NK-92 treated with Interleukin-12 subunit alpha and Interleukin-12 subunit beta, amount 100 ng/mL, for 24 hours (cell line): ENCODE results near the gene RAPGEF3.

Source experiments
- DNase-seq: peaks from one replicate; lab custom pipeline; 2025; lab: John Stamatoyannopoulos, UW

Gene RAPGEF3

DNA sequence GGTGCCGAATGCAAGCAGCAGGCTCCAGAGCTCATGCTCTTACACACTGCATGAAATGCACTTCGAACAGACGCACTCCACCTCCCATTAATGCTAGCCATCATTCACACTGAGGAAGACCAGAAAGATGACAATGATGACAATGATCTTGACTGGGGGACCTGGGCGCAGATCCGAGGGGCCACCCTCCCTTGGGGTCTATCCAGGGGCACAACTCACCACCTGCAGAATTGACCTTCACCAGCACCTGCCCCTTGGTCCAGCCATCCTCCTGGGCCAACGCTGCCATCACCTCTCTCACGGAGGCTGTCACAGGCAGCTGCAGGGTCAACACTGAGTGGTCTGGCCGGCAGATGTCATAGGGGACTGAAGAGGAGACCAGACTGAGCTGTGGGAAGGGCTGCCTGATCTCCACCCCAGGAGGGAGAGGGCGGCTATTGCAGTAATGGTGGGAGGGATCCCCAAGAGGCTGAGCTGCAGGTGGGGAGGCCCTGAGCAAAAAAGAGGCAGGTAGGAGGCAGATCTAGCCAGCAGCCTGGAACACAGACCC, 15.3 kb downstream of the RAPGEF3 start:
- no peak for DNase-seq

GRCh38 chr12:47742253-47742825, 16.3 kb downstream of the RAPGEF3 start:
- peak; percentile 49 for DNase-seq

DNA sequence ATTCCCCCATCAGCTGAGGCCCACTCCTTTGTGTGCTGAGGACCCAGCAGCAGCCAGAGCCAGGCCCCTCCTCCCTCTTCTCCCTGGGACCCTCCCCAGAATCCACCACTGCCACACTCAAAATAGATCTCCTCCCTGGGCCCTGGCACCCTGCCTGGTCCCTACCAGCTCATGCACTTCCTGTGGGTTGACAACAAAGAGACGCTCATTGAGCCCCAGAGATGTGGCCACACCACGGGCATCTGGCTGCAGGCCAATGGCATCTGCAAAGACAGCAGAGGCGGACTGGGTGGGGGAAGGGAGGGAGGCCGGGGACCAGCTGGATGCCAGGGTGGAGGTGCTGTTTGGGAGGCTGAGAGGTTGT, 17.4 kb downstream of the RAPGEF3 start:
- no peak for DNase-seq

GRCh38 chr12:47740606-47741339, 17.9 kb downstream of the RAPGEF3 start:
- DNase-seq = no peak

GRCh38 chr12:47739979-47740378, 18.7 kb downstream of the RAPGEF3 start:
- no peak for DNase-seq

DNA sequence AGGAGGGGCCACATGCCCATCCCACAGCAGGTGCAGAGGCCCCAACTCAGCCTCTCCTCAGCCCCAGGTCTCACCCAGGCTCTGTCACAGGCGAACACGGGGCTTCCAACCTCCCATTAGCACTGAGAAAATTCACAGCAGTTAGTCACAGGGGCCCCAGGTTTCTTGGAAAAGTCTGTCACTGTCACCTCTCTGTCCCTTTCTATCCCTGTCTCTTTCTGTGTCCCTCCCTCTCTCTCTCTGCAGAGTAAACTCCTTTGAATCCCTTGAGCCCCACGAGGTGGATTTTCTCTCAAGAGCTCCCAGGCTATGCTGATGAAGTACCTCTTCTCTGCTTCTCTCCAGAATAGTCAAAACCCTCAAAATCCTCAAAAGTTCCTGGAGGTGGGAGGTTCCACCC, 19.4 kb downstream of the RAPGEF3 start:
- DNase-seq = no peak

- DNase-seq = no peak
Observed at GRCh38 chr12:47737936-47738594, 20.6 kb downstream of the RAPGEF3 start.

DNA sequence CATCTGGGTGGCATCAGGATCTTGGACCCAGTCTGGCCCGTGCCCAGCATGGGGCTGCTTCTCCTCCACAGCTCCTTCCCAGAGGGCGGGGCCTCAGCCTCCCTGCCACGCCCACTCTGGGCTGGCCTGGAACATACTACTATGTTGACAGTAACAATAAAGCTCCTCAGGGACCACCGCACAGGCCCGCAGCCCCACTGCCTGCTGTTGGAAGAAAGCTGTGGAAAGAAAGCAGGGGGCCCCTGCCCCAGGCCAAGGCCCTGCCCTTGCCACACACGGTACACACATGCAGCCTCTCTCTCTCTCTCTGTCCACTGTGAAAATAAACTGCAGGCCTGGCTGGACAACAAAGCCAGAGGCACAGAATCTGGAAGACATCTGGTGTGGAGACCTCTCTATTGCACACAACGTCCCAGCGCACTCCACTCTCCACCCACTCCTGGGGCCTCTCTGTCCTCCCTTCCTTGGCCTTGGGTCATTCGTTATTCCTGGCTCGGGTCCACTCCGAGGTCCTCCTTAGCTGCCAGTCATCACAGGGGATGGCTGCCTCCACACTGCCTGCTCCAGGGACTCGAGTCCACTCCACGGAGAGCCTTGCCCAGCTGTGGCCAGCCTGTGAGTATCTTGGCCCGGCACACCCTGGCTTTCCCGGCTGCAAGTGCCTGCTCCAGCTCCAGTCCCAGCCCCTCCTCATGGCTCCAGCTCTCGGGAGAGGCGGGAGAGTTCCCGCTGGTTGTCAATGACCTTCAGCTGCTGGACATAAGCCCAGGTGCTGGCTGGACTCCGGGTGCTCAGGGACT, 21.6 kb downstream of the RAPGEF3 start:
- no peak for DNase-seq

- no peak for DNase-seq
Observed at GRCh38 chr12:47736216-47736615, 22.5 kb downstream of the RAPGEF3 start.

DNA sequence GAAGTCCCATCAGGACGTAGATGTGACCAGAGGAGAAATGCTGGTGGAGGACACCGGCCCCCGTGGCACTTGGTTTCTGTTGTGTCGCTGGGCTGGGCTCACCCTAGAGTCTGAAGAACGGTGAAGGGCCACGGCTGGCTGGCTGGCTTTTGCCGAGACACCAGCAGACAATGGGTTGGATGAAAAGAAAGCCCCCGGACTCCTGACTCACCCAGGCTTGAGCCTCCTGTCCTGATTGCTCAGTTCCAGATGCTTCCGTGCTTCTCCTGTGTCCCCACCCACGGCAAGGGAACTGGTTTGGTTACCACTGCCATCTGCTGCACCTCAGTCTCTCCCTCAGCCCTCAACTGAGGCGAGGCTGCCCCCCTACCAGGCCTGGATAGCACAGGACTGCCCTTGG, 23.0 kb downstream of the RAPGEF3 start:
- DNase-seq = no peak

GRCh38 chr12:47734725-47735480, 23.8 kb downstream of the RAPGEF3 start:
- DNase-seq = no peak

GRCh38 chr12:47733142-47733541, 25.5 kb downstream of the RAPGEF3 start:
- DNase-seq = no peak

DNA sequence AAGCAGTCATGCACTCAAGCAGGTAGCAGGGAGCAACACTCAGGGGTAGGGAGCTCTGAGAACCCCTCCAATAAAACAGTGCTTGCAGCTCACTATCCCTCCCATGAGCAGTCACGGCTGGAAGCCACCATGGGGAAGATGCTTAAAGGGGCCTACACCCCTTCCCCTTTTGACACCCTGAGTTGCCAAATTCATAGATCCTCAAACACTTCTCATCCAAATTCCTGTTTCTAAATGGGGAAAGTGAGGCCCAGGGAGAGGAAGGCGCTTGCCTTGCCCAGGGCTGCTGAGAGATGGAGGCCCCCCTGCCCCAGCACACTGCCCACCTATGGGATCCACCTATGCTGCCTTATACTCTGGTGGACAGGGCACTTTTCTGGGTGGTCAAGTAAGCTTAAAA, 26.2 kb downstream of the RAPGEF3 start:
- no peak for DNase-seq

DNA sequence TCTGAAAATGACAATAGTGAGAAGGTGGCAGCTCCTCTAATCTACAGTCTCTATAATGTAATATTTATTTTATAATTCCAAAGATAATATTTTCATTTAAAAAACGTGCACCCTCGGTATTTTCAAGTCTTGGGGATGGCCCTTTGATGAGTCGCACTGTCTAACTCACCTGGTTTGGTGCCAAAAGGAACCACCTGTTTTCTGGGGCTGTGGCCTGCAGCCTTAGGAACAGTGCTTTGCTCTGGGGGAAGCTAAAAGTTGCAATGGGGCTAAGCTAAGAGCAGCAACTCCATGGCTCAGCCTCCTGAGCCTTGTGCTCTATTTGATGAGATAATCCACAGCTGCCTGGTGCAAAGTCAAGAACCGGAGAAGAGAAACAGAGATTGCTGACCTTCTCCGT, 27.0 kb downstream of the RAPGEF3 start:
- DNase-seq = no peak

GRCh38 chr12:47730341-47730744, 28.3 kb downstream of the RAPGEF3 start:
- DNase-seq = no peak

- DNase-seq = no peak
Observed at GRCh38 chr12:47729233-47729632, 29.4 kb downstream of the RAPGEF3 start.

DNA sequence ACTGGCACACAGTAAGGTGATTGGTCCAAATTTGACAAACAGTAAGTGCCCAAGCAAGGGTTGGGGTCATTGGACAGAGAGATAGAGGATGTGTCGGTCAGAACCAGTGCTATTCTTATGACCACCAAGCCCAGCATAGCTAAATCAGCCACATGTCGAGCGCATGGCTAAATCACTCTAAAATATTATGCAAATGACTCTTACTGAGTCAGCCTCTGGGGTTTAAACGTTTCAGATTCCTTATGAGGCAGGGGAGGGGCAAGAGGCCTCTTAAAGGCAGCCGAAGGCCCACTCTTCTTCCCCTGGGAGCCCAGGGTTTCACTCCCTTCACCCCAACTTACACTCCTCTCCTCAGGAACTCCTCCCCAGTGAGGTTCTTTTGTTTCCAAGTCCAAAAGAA, 32.8 kb downstream of the RAPGEF3 start:
- no peak for DNase-seq

DNA sequence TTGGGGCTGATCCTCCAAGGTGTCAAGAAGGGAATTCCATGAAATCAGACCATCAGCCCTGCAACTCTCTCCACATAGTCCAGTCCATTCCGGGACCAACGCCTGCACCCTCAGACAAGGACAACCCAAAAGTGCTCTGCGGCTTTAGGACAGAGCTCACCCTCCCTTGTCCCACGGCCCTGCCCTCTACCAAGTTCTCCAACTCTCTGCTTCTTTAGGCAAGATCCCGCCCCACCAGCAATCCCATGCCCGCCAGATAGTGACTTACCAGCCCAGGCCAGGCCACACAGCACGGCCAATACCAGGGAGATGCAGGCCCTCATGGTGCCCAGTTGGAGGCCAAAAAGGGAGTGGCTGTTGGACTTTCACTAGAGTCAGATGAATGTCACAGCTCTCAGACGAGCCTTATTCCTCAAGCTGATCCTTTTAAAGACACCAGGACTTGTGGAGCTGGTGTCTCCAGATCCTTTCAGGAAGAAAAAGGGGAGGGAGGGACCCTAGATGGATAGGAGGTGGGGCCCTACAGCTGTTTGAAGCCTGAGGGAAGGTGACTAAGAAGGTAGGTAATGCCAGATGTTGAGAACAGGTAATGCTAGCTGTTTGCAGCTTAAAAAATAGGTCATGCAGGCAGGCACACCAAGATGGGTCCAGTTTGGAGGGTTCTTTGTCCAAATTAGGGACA, 33.4 kb downstream of the RAPGEF3 start, which contains the start of gene ENDOU:
TSS of gene ENDOU (minus strand) at position 400 of the 682 bp plus-strand sequence. CDS start at position 323, 77 bp downstream.
- no peak for DNase-seq

DNA sequence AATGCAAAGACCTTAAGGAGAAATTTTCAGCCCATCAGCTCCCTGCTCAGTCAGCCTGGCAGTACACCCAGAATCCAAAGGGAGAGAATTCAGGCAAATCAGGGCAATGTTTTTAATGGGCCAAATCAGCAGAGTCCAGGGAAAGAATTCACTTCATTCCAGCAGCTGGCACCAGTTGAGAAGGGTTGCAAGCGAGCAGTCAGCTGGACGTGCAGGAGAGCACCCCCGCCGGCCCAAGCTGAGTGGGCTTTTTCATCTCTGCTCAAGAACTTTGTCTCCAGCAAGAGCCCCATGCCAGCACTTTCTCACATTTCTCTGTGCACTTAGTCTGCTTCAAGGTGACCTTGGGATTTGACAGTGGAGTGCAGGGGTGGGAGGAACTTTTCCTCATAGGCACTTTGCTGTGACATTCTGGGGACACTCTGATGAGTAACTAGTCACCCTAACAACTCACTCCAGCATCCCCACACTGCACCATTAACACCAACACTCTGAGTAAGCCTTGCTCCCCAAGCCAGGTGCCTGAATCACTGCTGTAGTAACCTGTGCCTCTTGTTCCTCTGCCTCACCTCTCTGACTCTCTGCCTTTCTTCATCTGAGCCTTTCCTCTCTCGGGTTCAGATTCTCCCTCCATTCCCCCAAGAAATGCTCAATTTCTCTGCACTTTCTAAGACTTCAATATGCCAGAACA, 35.6 kb downstream of the RAPGEF3 start:
- DNase-seq = no peak

DNA sequence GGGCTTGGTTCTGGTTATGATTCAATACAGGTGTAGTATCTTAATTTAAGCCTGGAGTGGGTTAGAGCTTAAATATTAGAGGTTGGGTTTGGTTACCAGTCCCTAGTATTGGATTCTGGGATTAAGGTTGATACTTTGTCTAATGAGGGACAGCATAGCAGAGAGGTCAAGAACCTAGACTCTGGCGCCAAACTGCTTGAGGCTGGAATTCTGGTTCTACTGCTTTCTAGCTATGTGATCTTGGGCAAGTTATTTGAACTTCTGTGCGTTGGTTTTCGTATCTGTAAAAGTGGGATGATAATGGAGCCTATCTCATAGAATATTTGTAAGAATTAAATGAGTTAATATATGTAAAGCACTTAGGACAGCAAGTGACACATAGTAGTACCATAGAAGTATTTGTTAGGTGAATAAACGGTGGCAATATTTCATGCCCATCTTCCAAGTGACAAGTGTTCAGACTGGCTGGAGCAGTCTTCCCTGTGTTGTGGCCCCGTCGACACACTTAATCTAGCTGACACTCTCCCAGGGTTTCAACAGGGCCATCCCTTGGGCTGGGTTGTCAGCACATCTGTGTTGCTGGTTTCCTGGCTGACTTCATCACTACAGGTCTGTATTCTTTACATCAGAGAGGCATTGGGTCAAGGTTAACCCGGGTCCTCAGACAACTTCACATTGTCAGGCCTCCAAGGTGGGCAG, 36.4 kb downstream of the RAPGEF3 start:
- DNase-seq = no peak
